Right lobe of liver (tissue), 6 donors: ENCODE data around the gene CGB3. TPM values are rescaled to one million over a fixed set of nuclear protein-coding genes. Genes with fewer than 3 reads are reported as not detected.

Source experiments
- ATAC-seq, 4 donors: fragments of 200-7000 bp; cut with Tn5 transposase; one replicate each; pipeline ENCODE4 v1.9.1; 2020; ENCODE audit warnings: mild to moderate bottlenecking in 4 of 4, moderate library complexity in 4 of 4
- DNase-seq, 3 donors: peaks; one replicate each; pipeline ENCODE4 v3.0.0-alpha.2; 2020
- H3K27ac ChIP-seq, 3 donors: fragments of 200-600 bp; one replicate each; pipeline ENCODE4 v1.8.0; 2022
- H3K27me3 ChIP-seq, 2 donors: fragments of 200-600 bp; one replicate each; pipeline ENCODE4 v1.8.0; 2022
- H3K36me3 ChIP-seq, 4 donors: fragments of 200-600 bp; sonication (generic) in 1 of 4; one replicate each; pipeline versions ENCODE4 v1.5.1 to v1.8.0; 2017 to 2022; ENCODE audit warnings: control low read depth in 1 of 4
- H3K4me1 ChIP-seq, 4 donors: fragments of 200-600 bp; sonication (generic) in 1 of 4; one replicate each; pipeline versions ENCODE4 v1.5.1 to v1.8.0; 2017 to 2022; ENCODE audit warnings: control low read depth in 1 of 4
- H3K4me3 ChIP-seq, 3 donors: fragments of 200-600 bp; one replicate each; pipeline ENCODE4 v1.8.0; 2022
- H3K9me3 ChIP-seq, 4 donors: fragments of 200-600 bp; sonication (generic) in 1 of 4; one replicate each; pipeline versions ENCODE4 v1.5.1 to v1.8.0; 2017 to 2022; ENCODE audit warnings: control low read depth in 1 of 4
- CTCF ChIP-seq, 4 donors: fragments of 200-600 bp in 3 of 4; fragments of 450-650 bp in 1 of 4; IDR thresholded peaks; one replicate each; pipeline versions ENCODE4 v1.5.1 to v1.8.0; 2016 to 2022; ENCODE audit warnings: antibody characterized with exemption in 4 of 4, mild to moderate bottlenecking in 2 of 4
- POLR2A ChIP-seq: fragments of 450-650 bp; IDR thresholded peaks from one replicate; pipeline ENCODE4 v1.6.1; 2017; ENCODE audit warnings: antibody characterized with exemption, mild to moderate bottlenecking
- WGBS: methylation state at CpG from one replicate; pipeline ENCODE4 v1.1.6; 2018; ENCODE audit warnings: low coverage, low lambda C conversion rate; ENCODE audit not compliant: insufficient coverage; ENCODE audit errors: missing lambda C conversion rate; 5-methylcytosine and 5-hydroxymethylcytosine counted together
- intact Hi-C, 2 donors: fragments of 100-400 bp; cut with DNase I; formaldehyde crosslinking; loops; one replicate each; pipeline versions ENCODE4 v1.11.2 to v1.14.1; 2022
- total RNA-seq, 6 experiments: library from RNA; depleted of rRNA in 2 of 6; stranded (reverse); fragments of >200 nt in 2 of 6; fragmentation: NEBNext Ultra II Directional in 3 of 6; extraction: Animal tissue kit (Norgen Biotek cat#: 25700) in 3 of 6; gene quantifications; one replicate each; pipeline versions ENCODE4 v1.1.0 to v1.2.4, GENCODE V29; 2016 to 2023
- donor health status: DM: no; HTN: yes; CAD: no.
- donor health status: DM: no; HTN: no; CAD: no.
- donor health status: DM: no; HTN: no; CAD: no.
- donor health status: DM: no; HTN: yes; CAD: no.
- donor health status: DM: no; HTN: yes; CAD: no.

The CGB3 gene
- total RNA-seq, 6 experiments from 2014 or later = not detected

GRCh38 chr19:49065905-49066512 lies 41.9 kb upstream of the CGB3 start:
- Histone ChIP-seq H3K27me3 (no peaks in the 10 kb centered on the region), H3K27ac (no peak overlapping the region)
- DNase-seq = no peak

GRCh38 chr19:49064768-49065611 lies 40.9 kb upstream of the CGB3 start, which contains the start of gene NTF4:
NTF4 (minus strand) TSS chr19:49064818; CDS start chr19:49061997, 2,821 bp downstream.
- DNase-seq (no peak), ATAC-seq (peak; percentile 31 to 52 (median 38))
- Histone ChIP-seq H3K4me3 (no peak within 1 kb of the TSS), H3K4me1 (no peaks in the 10 kb centered on the region), H3K36me3 (no peaks in the 10 kb centered on the region), H3K27ac (no peak within 1 kb of the TSS), H3K27me3 (no peaks in the 10 kb centered on the region), H3K9me3 (no peaks in the 10 kb centered on the region)
- 11% methylated on average over 3 of the region's 53 CpGs for WGBS
- intact Hi-C loops = no loop called here
- TF ChIP-seq POLR2A (no peak), CTCF (IDR thresholded peaks at IDR 0.05) (no peak)

More at GRCh38 chr19:49065905-49066512, 41.9 kb upstream of the CGB3 start:
- WGBS = 20% methylated on average over 3 of the region's 13 CpGs
- Histone ChIP-seq H3K36me3 (no peaks in the 10 kb centered on the region), H3K4me1 (no peaks in the 10 kb centered on the region), H3K9me3 (no peaks in the 10 kb centered on the region), H3K4me3 (no peak overlapping the region)
- ATAC-seq = no peak
- intact Hi-C loops = no loop called here
- no peak for TF ChIP-seq CTCF (IDR thresholded peaks at IDR 0.05)
- no peak for TF ChIP-seq POLR2A

- no peaks in the 10 kb centered on the region for H3K36me3 ChIP-seq
- DNase-seq = no peak
- peak in 1 of 4 donors; percentile 10 for ATAC-seq
- H3K27ac ChIP-seq = no peak overlapping the region
- no peaks in the 10 kb centered on the region for H3K9me3 ChIP-seq
- H3K4me1 ChIP-seq = no peaks in the 10 kb centered on the region
- H3K27me3 ChIP-seq = no peaks in the 10 kb centered on the region
- WGBS = 34% methylated on average over 3 of the region's 10 CpGs
- TF ChIP-seq CTCF (IDR thresholded peaks at IDR 0.05) (no peak), POLR2A (no peak)
- H3K4me3 ChIP-seq = no peak overlapping the region
- intact Hi-C loops = no loop called here
Measured at GRCh38 chr19:49064029-49064629, 40.0 kb upstream of the CGB3 start.

- DNase-seq = no peak
- Histone ChIP-seq H3K4me3 (no peak overlapping the region), H3K27me3 (no peaks in the 10 kb centered on the region), H3K4me1 (peaks cover 0 to 5% (median under 1%) of the 10 kb centered on the region in 4 donors), H3K27ac (no peak overlapping the region), H3K9me3 (no peaks in the 10 kb centered on the region), H3K36me3 (no peaks in the 10 kb centered on the region)
- intact Hi-C loops = no loop called here
- no peak for ATAC-seq
- TF ChIP-seq CTCF (IDR thresholded peaks at IDR 0.05) (no peak), POLR2A (no peak)
- WGBS = 42% methylated on average over 10 of the region's 25 CpGs
Measured at GRCh38 chr19:49061445-49061844, 37.3 kb upstream of the CGB3 start.
